ENCODE measurements around the gene NCKAP1. TPM values are rescaled to one million over a fixed set of nuclear protein-coding genes. Genes with fewer than 3 reads are reported as not detected.
"Not testable (repeated sequence)": the region's sequence is repeated elsewhere in the genome, so short reads cannot be mapped to it uniquely, and the experiment has no call there.

The NCKAP1 gene
- total RNA-seq, 5 donors from 2014 or later (not counting 1 experiment from before 2014, with no cell fraction given) = 2.6 to 7.6 (median 4.9) TPM

- ChIA-PET CTCF (no interaction called here), POLR2A (no interaction called here)
- no peaks in the 10 kb centered on the region for H3K4me1 Mint-ChIP-seq
Measured at GRCh38 chr2:183060571-183061231, 22.4 kb upstream of the NCKAP1 start.

GRCh38 chr2:183059561-183059960 is 21.3 kb upstream of the NCKAP1 start:
- POLR2A ChIA-PET = no interaction called here

More at GRCh38 chr2:183060571-183061231, 22.4 kb upstream of the NCKAP1 start:
- H3K4me3 ChIP-seq (ENCODE audit: control insufficient read depth in 1 of 2, extremely low read depth in 1 of 2, low read length in 1 of 2) = no peak overlapping the region
- ATAC-seq (replicated peaks in 1 of 4) = no peak
- H3K4me3 Mint-ChIP-seq = no peak overlapping the region
- H3K36me3 Mint-ChIP-seq = no peaks in the 10 kb centered on the region
- H3K27me3 ChIP-seq (replicated peaks in 1 of 2; ENCODE audit: control insufficient read depth in 2 of 2, extremely low read depth in 1 of 2, insufficient read depth in 2 of 2, low read length in 1 of 2) = peaks cover 2 to 19% of the 10 kb centered on the region in 2 experiments
- H3K27ac ChIP-seq (ENCODE audit: low read length) = no peak overlapping the region
- DNase-seq = no peak
- 96% methylated on average over 6 of the region's 14 CpGs for WGBS (ENCODE audit: insufficient coverage)
- no peak overlapping the region for H3K27ac Mint-ChIP-seq
- no peaks in the 10 kb centered on the region for H3K4me1 ChIP-seq (ENCODE audit: control insufficient read depth in 1 of 2, extremely low read depth in 1 of 2, insufficient read depth in 2 of 2, low read length in 2 of 2)
- H3K9me3 Mint-ChIP-seq = no peaks in the 10 kb centered on the region
- H3K27me3 Mint-ChIP-seq = peaks cover 22 to 27% of the 10 kb centered on the region in 2 donors
- H3K36me3 ChIP-seq (ENCODE audit: control insufficient read depth in 2 of 2, extremely low read depth in 1 of 2, insufficient read depth in 1 of 2, low read length in 1 of 2) = no peaks in the 10 kb centered on the region
- no peaks in the 10 kb centered on the region for H3K9me3 ChIP-seq

GRCh38 chr2:183057333-183057985 is 19.2 kb upstream of the NCKAP1 start:
- Histone ChIP-seq H3K4me1 (ENCODE audit: control insufficient read depth in 1 of 2, extremely low read depth in 1 of 2, insufficient read depth in 2 of 2, low read length in 2 of 2) (no peaks in the 10 kb centered on the region), H3K27me3 (replicated peaks in 1 of 2; ENCODE audit: control insufficient read depth in 2 of 2, extremely low read depth in 1 of 2, insufficient read depth in 2 of 2, low read length in 1 of 2) (peaks cover 2 to 18% of the 10 kb centered on the region in 2 experiments), H3K36me3 (ENCODE audit: control insufficient read depth in 2 of 2, extremely low read depth in 1 of 2, insufficient read depth in 1 of 2, low read length in 1 of 2) (no peaks in the 10 kb centered on the region), H3K4me3 (ENCODE audit: control insufficient read depth in 1 of 2, extremely low read depth in 1 of 2, low read length in 1 of 2) (no peak overlapping the region), H3K27ac (ENCODE audit: low read length) (no peak overlapping the region), H3K9me3 (no peaks in the 10 kb centered on the region)
- Mint-ChIP-seq H3K27me3 (peaks cover 16 to 28% of the 10 kb centered on the region in 2 donors), H3K27ac (no peak overlapping the region), H3K9me3 (no peaks in the 10 kb centered on the region), H3K4me3 (no peak overlapping the region), H3K36me3 (no peaks in the 10 kb centered on the region), H3K4me1 (no peaks in the 10 kb centered on the region)
- ATAC-seq (replicated peaks in 1 of 4) = no peak
- POLR2A ChIA-PET = interaction anchor here in 1 of 2 donors (0.6 kb wide), 1 partner anchor 342 kb away, joined by 5 read pairs; no protein-coding TSS in a partner anchor
- CTCF ChIA-PET = interaction anchor here in 1 of 2 donors (0.7 kb wide), 1 partner anchor 518 kb away, joined by 4 read pairs; no protein-coding TSS in a partner anchor
- no peak for DNase-seq
- no CpG with 5 or more reads among the region's 3 CpGs for WGBS (ENCODE audit: insufficient coverage)

More at GRCh38 chr2:183059561-183059960, 21.3 kb upstream of the NCKAP1 start:
- no peaks in the 10 kb centered on the region for H3K4me1 Mint-ChIP-seq
- no peak overlapping the region for H3K4me3 Mint-ChIP-seq
- H3K4me3 ChIP-seq (ENCODE audit: control insufficient read depth in 1 of 2, extremely low read depth in 1 of 2, low read length in 1 of 2) = no peak overlapping the region
- WGBS (ENCODE audit: insufficient coverage) = no CpG with 5 or more reads among the region's 1 CpG
- no peak for DNase-seq
- H3K36me3 ChIP-seq (ENCODE audit: control insufficient read depth in 2 of 2, extremely low read depth in 1 of 2, insufficient read depth in 1 of 2, low read length in 1 of 2) = no peaks in the 10 kb centered on the region
- H3K27ac Mint-ChIP-seq = no peak overlapping the region
- peaks cover 18 to 26% of the 10 kb centered on the region in 2 donors for H3K27me3 Mint-ChIP-seq
- CTCF ChIA-PET = interaction anchor here in 1 of 2 donors (1.0 kb wide), 1 partner anchor 9 kb away, joined by 6 read pairs; no protein-coding TSS in a partner anchor
- no peaks in the 10 kb centered on the region for H3K4me1 ChIP-seq (ENCODE audit: control insufficient read depth in 1 of 2, extremely low read depth in 1 of 2, insufficient read depth in 2 of 2, low read length in 2 of 2)
- H3K36me3 Mint-ChIP-seq = no peaks in the 10 kb centered on the region
- peaks cover 2 to 20% of the 10 kb centered on the region in 2 experiments for H3K27me3 ChIP-seq (replicated peaks in 1 of 2; ENCODE audit: control insufficient read depth in 2 of 2, extremely low read depth in 1 of 2, insufficient read depth in 2 of 2, low read length in 1 of 2)
- no peak for ATAC-seq (replicated peaks in 1 of 4)
- no peaks in the 10 kb centered on the region for H3K9me3 ChIP-seq
- H3K27ac ChIP-seq (ENCODE audit: low read length) = no peak overlapping the region
- no peaks in the 10 kb centered on the region for H3K9me3 Mint-ChIP-seq

- no peaks in the 10 kb centered on the region for H3K4me1 ChIP-seq (ENCODE audit: control insufficient read depth in 1 of 2, extremely low read depth in 1 of 2, insufficient read depth in 2 of 2, low read length in 2 of 2)
- no peak overlapping the region for H3K4me3 ChIP-seq (ENCODE audit: control insufficient read depth in 1 of 2, extremely low read depth in 1 of 2, low read length in 1 of 2)
- WGBS (ENCODE audit: insufficient coverage) = 78% methylated on average over 4 of the region's 5 CpGs
- Mint-ChIP-seq H3K4me1 (no peaks in the 10 kb centered on the region), H3K27ac (no peak overlapping the region), H3K9me3 (no peaks in the 10 kb centered on the region), H3K4me3 (no peak overlapping the region), H3K36me3 (no peaks in the 10 kb centered on the region), H3K27me3 (peaks cover 11 to 34% of the 10 kb centered on the region in 2 donors)
- no peak for ATAC-seq (replicated peaks in 1 of 4)
- H3K27me3 ChIP-seq (replicated peaks in 1 of 2; ENCODE audit: control insufficient read depth in 2 of 2, extremely low read depth in 1 of 2, insufficient read depth in 2 of 2, low read length in 1 of 2) = peaks cover 0 to 12% of the 10 kb centered on the region in 2 experiments
- no peaks in the 10 kb centered on the region for H3K36me3 ChIP-seq (ENCODE audit: control insufficient read depth in 2 of 2, extremely low read depth in 1 of 2, insufficient read depth in 1 of 2, low read length in 1 of 2)
- ChIA-PET CTCF (no interaction called here), POLR2A (no interaction called here)
- DNase-seq = no peak
- no peak overlapping the region for H3K27ac ChIP-seq (ENCODE audit: low read length)
- no peaks in the 10 kb centered on the region for H3K9me3 ChIP-seq
Measured at GRCh38 chr2:183049420-183049819, 11.2 kb upstream of the NCKAP1 start.

- H3K27ac Mint-ChIP-seq; H3K27ac ChIP-seq (ENCODE audit: low read length); DNase-seq; POLR2A ChIA-PET; H3K4me3 Mint-ChIP-seq; H3K4me1 Mint-ChIP-seq; H3K4me1 ChIP-seq (ENCODE audit: control insufficient read depth in 1 of 2, extremely low read depth in 1 of 2, insufficient read depth in 2 of 2, low read length in 2 of 2); ATAC-seq (replicated peaks in 1 of 4); H3K36me3 ChIP-seq (ENCODE audit: control insufficient read depth in 2 of 2, extremely low read depth in 1 of 2, insufficient read depth in 1 of 2, low read length in 1 of 2); H3K9me3 ChIP-seq; H3K36me3 Mint-ChIP-seq; H3K4me3 ChIP-seq (ENCODE audit: control insufficient read depth in 1 of 2, extremely low read depth in 1 of 2, low read length in 1 of 2); H3K9me3 Mint-ChIP-seq: not testable (repeated sequence)
- peaks cover 11 to 40% of the 10 kb centered on the region in 2 donors for H3K27me3 Mint-ChIP-seq
- CTCF ChIA-PET = interaction anchor here in 1 of 2 donors (0.6 kb wide), 1 partner anchor 398 kb away, joined by 4 read pairs; no protein-coding TSS in a partner anchor
- WGBS (ENCODE audit: insufficient coverage) = 89% methylated on average over 5 of the region's 5 CpGs
- peaks cover 0 to 13% of the 10 kb centered on the region in 2 experiments for H3K27me3 ChIP-seq (replicated peaks in 1 of 2; ENCODE audit: control insufficient read depth in 2 of 2, extremely low read depth in 1 of 2, insufficient read depth in 2 of 2, low read length in 1 of 2)
Measured at GRCh38 chr2:183047486-183048125, 9.3 kb upstream of the NCKAP1 start.

GRCh38 chr2:183043580-183043979 is 5.3 kb upstream of the NCKAP1 start:
- peaks cover 37 to 48% of the 10 kb centered on the region in 2 donors for H3K27me3 Mint-ChIP-seq
- DNase-seq; H3K27ac Mint-ChIP-seq; POLR2A ChIA-PET; H3K4me3 Mint-ChIP-seq; H3K9me3 ChIP-seq; H3K27ac ChIP-seq (ENCODE audit: low read length); ATAC-seq (replicated peaks in 1 of 4); H3K36me3 Mint-ChIP-seq; H3K4me3 ChIP-seq (ENCODE audit: control insufficient read depth in 1 of 2, extremely low read depth in 1 of 2, low read length in 1 of 2); H3K9me3 Mint-ChIP-seq; H3K36me3 ChIP-seq (ENCODE audit: control insufficient read depth in 2 of 2, extremely low read depth in 1 of 2, insufficient read depth in 1 of 2, low read length in 1 of 2): not testable (repeated sequence)
- Histone ChIP-seq H3K27me3 (replicated peaks in 1 of 2; ENCODE audit: control insufficient read depth in 2 of 2, extremely low read depth in 1 of 2, insufficient read depth in 2 of 2, low read length in 1 of 2) (peaks cover 8 to 26% of the 10 kb centered on the region in 2 experiments), H3K4me1 (ENCODE audit: control insufficient read depth in 1 of 2, extremely low read depth in 1 of 2, insufficient read depth in 2 of 2, low read length in 2 of 2) (peaks cover 6 to 10% of the 10 kb centered on the region in 2 experiments)
- WGBS (ENCODE audit: insufficient coverage) = 69% methylated on average over 2 of the region's 8 CpGs
- CTCF ChIA-PET = interaction anchor here (0.7 kb wide), 2 partner anchors 36 to 304 kb away, joined by 5 to 7 read pairs; no protein-coding TSS in a partner anchor
- peaks cover 9 to 14% (median 12%) of the 10 kb centered on the region in 3 donors for H3K4me1 Mint-ChIP-seq
